HEK293 (cell line): ENCODE data around the gene C19orf53.

Source experiments
- AEBP2 ChIP-seq: fragments of 450-650 bp; formaldehyde crosslinking; IDR thresholded peaks from 2 replicates; pipeline ENCODE4 v1.5.1; 2016; ENCODE audit warnings: missing biosample characterization, missing genetic modification characterization, borderline replicate concordance
- GLIS2 ChIP-seq: fragments of 450-650 bp; formaldehyde crosslinking; IDR thresholded peaks from 2 replicates; pipeline ENCODE4 v1.5.1; 2016; ENCODE audit warnings: missing biosample characterization, missing genetic modification characterization
- HOXC10 ChIP-seq: sonication (generic); formaldehyde crosslinking; IDR thresholded peaks from 2 replicates; pipeline ENCODE4 v1.8.1; 2023; ENCODE audit warnings: mild to moderate bottlenecking, missing genetic modification reagents
- INSM2 ChIP-seq: fragments of 450-650 bp; formaldehyde crosslinking; IDR thresholded peaks from 2 replicates; pipeline ENCODE4 v1.5.1; 2016; ENCODE audit warnings: missing biosample characterization, missing genetic modification characterization
- KLF9 ChIP-seq: fragments of 450-650 bp; formaldehyde crosslinking; IDR thresholded peaks from 2 replicates; pipeline ENCODE4 v1.5.1; 2016; ENCODE audit warnings: missing biosample characterization, missing genetic modification characterization, low read depth
- PRDM10 ChIP-seq: fragments of 450-650 bp; formaldehyde crosslinking; IDR thresholded peaks from 2 replicates; pipeline ENCODE4 v1.5.1; 2016; ENCODE audit warnings: missing biosample characterization, missing genetic modification characterization
- SALL2 ChIP-seq: fragments of 450-650 bp; formaldehyde crosslinking; IDR thresholded peaks from 2 replicates; pipeline ENCODE4 v1.5.0; 2017; ENCODE audit warnings: missing biosample characterization, mild to moderate bottlenecking, missing genetic modification characterization, borderline replicate concordance
- WT1 ChIP-seq: fragments of 450-650 bp; formaldehyde crosslinking; IDR thresholded peaks from 2 replicates; pipeline ENCODE4 v1.5.1; 2016; ENCODE audit warnings: missing biosample characterization, missing genetic modification characterization
- ZBTB11 ChIP-seq: fragments of 450-650 bp; formaldehyde crosslinking; conservative IDR thresholded peaks from 2 replicates; pipeline ENCODE4 v1.5.1; 2016; ENCODE audit warnings: low read depth, missing biosample characterization, missing genetic modification characterization
- ZBTB17 ChIP-seq: fragments of 450-650 bp; formaldehyde crosslinking; IDR thresholded peaks from 2 replicates; pipeline ENCODE4 v1.5.1; 2016; ENCODE audit warnings: missing biosample characterization, missing genetic modification characterization
- ZBTB20 ChIP-seq: fragments of 450-650 bp; formaldehyde crosslinking; IDR thresholded peaks from 2 replicates; pipeline ENCODE4 v1.5.1; 2016; ENCODE audit warnings: missing biosample characterization, missing genetic modification characterization
- ZBTB8A ChIP-seq: fragments of 450-650 bp; formaldehyde crosslinking; IDR thresholded peaks from 2 replicates; pipeline ENCODE4 v1.5.1; 2016; ENCODE audit warnings: missing biosample characterization, missing genetic modification characterization
- ZEB2 ChIP-seq: fragments of 450-650 bp; formaldehyde crosslinking; IDR thresholded peaks from 2 replicates; pipeline ENCODE4 v1.5.1; 2016; ENCODE audit warnings: missing biosample characterization, missing genetic modification characterization
- ZNF175 ChIP-seq: fragments of 450-650 bp; formaldehyde crosslinking; IDR thresholded peaks from 2 replicates; pipeline ENCODE4 v1.5.1; 2016; ENCODE audit warnings: missing biosample characterization, missing genetic modification characterization
- ZNF223 ChIP-seq: fragments of 450-650 bp; formaldehyde crosslinking; IDR thresholded peaks from 2 replicates; pipeline ENCODE4 v1.5.1; 2016; ENCODE audit warnings: missing biosample characterization, missing genetic modification characterization
- ZNF23 ChIP-seq: fragments of 450-650 bp; formaldehyde crosslinking; IDR thresholded peaks from 2 replicates; pipeline ENCODE4 v1.5.1; 2016; ENCODE audit warnings: missing biosample characterization, missing genetic modification characterization, borderline replicate concordance
- ZNF248 ChIP-seq: fragments of 450-650 bp; formaldehyde crosslinking; IDR thresholded peaks from 2 replicates; pipeline ENCODE4 v1.5.1; 2017; ENCODE audit warnings: missing biosample characterization, missing genetic modification characterization
- ZNF292 ChIP-seq: fragments of 450-650 bp; formaldehyde crosslinking; IDR thresholded peaks from 2 replicates; pipeline ENCODE4 v1.5.1; 2016; ENCODE audit warnings: low read depth, missing biosample characterization, missing genetic modification characterization, borderline replicate concordance
- ZNF335 ChIP-seq: fragments of 450-650 bp; formaldehyde crosslinking; conservative IDR thresholded peaks from 2 replicates; pipeline ENCODE4 v1.5.1; 2016; ENCODE audit warnings: missing biosample characterization, missing genetic modification characterization
- ZNF362 ChIP-seq: fragments of 450-650 bp; formaldehyde crosslinking; IDR thresholded peaks from 2 replicates; pipeline ENCODE4 v1.5.1; 2016; ENCODE audit warnings: missing biosample characterization, missing genetic modification characterization
- ZNF513 ChIP-seq: fragments of 450-650 bp; IDR thresholded peaks from 2 replicates; pipeline ENCODE4 v1.5.1; 2018; ENCODE audit warnings: missing biosample characterization, missing genetic modification characterization
- ZNF624 ChIP-seq: fragments of 450-650 bp; formaldehyde crosslinking; IDR thresholded peaks from 2 replicates; pipeline ENCODE4 v1.5.1; 2017; ENCODE audit warnings: missing biosample characterization, missing genetic modification characterization
- ZNF658 ChIP-seq: fragments of 450-650 bp; formaldehyde crosslinking; IDR thresholded peaks from 2 replicates; pipeline ENCODE4; 2016; ENCODE audit warnings: missing biosample characterization, missing genetic modification characterization
- ZNF660 ChIP-seq: fragments of 450-650 bp; IDR thresholded peaks from 2 replicates; pipeline ENCODE4 v1.5.1; 2018; ENCODE audit warnings: missing biosample characterization, mild to moderate bottlenecking, missing genetic modification characterization
- ZNF677 ChIP-seq: fragments of 450-650 bp; IDR thresholded peaks from 2 replicates; pipeline ENCODE4 v1.5.0; 2018; ENCODE audit warnings: missing biosample characterization, mild to moderate bottlenecking, missing genetic modification characterization, moderate library complexity
- ZSCAN16 ChIP-seq: fragments of 450-650 bp; formaldehyde crosslinking; IDR thresholded peaks from 2 replicates; pipeline ENCODE4 v1.5.1; 2016; ENCODE audit warnings: missing biosample characterization, missing genetic modification characterization
- ZSCAN18 ChIP-seq: fragments of 450-650 bp; formaldehyde crosslinking; IDR thresholded peaks from 2 replicates; pipeline ENCODE4 v1.5.1; 2016; ENCODE audit warnings: missing biosample characterization, missing genetic modification characterization

Gene C19orf53

GRCh38 chr19:13727798-13728197 lies 46.5 kb upstream of the C19orf53 start (continued):
- TF ChIP-seq ZNF658 (tag by site-specific recombination), result no peak
- TF ChIP-seq SALL2 (tag by site-specific recombination), result no peak
- no peak for TF ChIP-seq KLF9 (tag by site-specific recombination)
- TF ChIP-seq ZBTB8A (tag by site-specific recombination), result no peak
- no peak for TF ChIP-seq ZSCAN16
- TF ChIP-seq ZSCAN18, result no peak
- no peak for TF ChIP-seq WT1
- TF ChIP-seq ZNF23, result no peak
- TF ChIP-seq ZNF335 (tag by site-specific recombination), result 0 out of 2 replicates have a peak, but pooled peaks have one; percentile 24
- TF ChIP-seq ZNF513, result no peak
- no peak for TF ChIP-seq ZNF248 (tag by site-specific recombination)
- no peak for TF ChIP-seq ZBTB11 (tag by site-specific recombination)
- 0 out of 2 replicates have a peak, but pooled peaks have one; percentile 26 for TF ChIP-seq ZEB2 (tag by site-specific recombination)
- no peak for TF ChIP-seq GLIS2 (tag by site-specific recombination)
- TF ChIP-seq ZNF175 (tag by site-specific recombination), result no peak
- TF ChIP-seq ZNF660, result peak; percentile 52; the same call in 1 of the 2 replicates
- no peak for TF ChIP-seq ZBTB20 (tag by site-specific recombination)
- no peak for TF ChIP-seq INSM2
- no peak for TF ChIP-seq ZNF677
- TF ChIP-seq ZNF223 (tag by site-specific recombination), result no peak
- no peak for TF ChIP-seq HOXC10 (CRISPR knock-in tag)
- peak; percentile 27; the same call in 1 of the 2 replicates for TF ChIP-seq ZNF362 (tag by site-specific recombination)
- no peak for TF ChIP-seq ZNF624 (tag by site-specific recombination)
- no peak for TF ChIP-seq AEBP2
- no peak for TF ChIP-seq ZBTB17 (tag by site-specific recombination)
- TF ChIP-seq ZNF292 (tag by site-specific recombination), result no peak
- TF ChIP-seq PRDM10, result peak; percentile 50; the same call in 1 of the 2 replicates
